ENCODE measurements around the gene PTGIR.

Gene PTGIR

GRCh38 chr19:46599716-46600373, 25.0 kb downstream of the PTGIR start:
- no peak for DNase-seq

DNA sequence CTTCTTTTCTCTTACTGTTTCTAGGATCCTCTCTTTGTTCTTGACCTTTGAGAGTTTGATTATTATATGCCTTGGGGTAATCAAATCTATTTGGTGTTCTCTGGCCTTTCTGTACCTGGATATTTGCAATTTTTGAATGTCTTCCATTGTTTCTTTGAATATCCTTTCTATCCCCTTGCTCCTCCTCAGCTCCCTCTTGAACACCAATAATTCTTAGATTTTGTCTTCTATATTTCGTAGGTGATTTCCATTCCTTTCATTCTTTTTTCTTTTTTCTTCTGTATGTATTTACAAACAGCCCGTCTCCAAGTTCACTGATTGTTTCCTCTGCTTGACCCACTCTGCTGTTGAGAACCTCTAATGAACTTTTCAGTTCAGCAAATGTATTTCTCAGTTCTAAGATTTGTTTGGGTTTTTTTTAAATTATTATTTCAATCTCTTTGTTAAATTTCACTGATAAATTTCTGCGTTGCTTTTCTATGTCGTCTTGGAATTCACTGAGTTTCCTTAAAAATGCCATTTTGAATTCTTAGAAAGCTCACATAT, 26.4 kb downstream of the PTGIR start:
- DNase-seq = no peak

DNA sequence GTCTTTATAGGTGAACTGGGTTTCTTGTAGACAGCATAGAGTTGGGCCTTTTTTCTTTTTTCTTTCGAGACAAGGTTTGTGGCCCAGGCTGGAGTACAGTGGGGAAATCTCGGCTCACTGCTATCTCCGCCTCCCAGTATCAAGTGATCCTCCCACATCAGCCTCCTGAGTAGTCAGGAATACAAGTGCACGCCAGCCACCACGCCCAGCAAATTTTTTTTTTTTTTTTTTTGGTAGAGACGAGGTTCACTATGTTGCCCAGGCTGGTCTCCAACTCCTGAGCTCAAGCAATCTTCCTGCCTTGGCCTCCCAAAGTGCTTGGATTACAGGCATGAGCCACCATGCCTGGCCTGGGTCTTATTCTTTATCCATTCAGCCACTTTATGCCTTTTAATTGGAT, 28.9 kb downstream of the PTGIR start:
- no peak for DNase-seq

- no peak for DNase-seq
These were observed 33.0 kb downstream of the PTGIR start for GRCh38 chr19:46591870-46592269.

DNA sequence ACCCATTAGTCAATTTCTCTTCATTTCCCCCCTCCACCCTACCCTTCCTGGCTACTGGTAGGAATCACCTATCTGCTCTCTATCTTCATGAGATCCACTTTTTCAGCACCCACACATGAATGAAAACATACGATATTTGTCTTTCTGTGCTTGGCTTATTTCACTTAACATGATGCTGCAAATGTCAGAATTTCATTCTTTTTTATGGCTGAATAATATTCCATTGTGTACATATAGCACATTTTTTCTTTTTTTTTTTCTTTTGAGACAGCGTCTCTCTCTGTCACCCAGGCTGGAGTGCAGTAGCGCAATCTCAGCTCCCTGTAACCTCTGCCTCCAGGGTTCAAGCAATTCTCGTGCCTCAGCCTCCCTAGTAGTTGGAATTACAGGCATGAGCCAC, 33.6 kb downstream of the PTGIR start:
- no peak for DNase-seq

DNA sequence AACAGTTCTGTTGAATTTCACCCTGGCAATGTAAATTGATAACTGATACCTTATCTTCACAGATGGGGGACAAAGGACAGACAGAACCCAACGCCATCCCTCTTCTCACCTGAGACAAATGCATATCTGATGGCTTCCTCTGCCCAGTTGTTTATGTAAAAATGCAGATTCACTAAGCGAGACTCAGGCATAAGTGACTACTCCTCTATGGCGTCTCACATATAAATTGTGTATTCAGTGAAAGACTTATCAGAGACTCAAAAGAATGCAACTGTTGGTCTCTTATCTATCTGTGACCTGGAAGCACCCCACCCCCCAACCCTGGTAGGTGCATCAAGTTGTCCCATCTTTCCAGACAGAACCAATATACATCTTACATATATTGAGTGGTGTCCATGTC, 37.0 kb downstream of the PTGIR start:
- no peak for DNase-seq

DNA sequence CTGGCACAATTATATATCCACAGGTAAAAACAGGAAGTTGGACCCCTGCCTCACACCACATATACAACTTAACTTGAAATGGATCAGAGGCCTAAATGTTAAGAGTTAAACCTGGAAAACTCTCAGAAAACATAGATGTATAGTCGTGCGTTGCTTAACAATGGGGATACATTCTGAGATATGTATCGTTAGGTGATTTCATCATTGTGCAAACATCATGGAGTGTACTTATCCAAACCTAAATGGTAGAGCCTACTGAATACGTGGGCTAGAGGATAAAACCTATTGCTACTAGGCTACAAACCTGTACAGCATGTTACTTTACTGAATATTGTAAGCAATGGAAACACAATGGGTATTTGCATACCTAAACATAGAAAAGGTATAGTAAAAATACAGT, 38.6 kb downstream of the PTGIR start:
- no peak for DNase-seq

GRCh38 chr19:46585539-46585938, 39.4 kb downstream of the PTGIR start:
- no peak for DNase-seq

GRCh38 chr19:46580247-46580646, 44.6 kb downstream of the PTGIR start:
- DNase-seq = no peak

DNA sequence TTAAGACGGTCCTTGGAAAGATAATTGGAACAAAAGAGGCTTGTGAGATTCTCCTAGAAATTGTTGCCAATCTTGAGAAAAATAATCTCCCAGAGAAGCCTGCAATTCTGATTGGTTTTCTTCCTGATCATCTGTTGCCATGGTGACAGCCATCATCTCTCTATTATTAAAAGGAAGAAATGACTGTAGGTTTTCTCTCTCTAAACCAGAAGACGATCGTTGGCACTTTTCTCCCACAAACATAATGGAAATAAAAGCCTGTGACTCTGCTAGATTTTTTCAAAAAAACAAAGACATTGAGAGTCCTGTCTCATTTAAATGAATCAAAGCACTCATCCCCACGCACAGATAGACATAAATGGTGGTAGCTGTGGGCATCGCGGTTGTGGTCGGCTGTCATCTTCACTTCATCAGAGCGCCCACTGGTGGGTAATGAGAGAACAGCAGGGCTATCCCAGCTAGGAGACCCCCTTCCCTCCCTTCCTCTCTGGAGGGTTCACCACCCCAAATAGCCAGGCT, 45.5 kb downstream of the PTGIR start:
- no peak for DNase-seq

- DNase-seq = no peak
These were observed 46.4 kb downstream of the PTGIR start for GRCh38 chr19:46578450-46578849.

DNA sequence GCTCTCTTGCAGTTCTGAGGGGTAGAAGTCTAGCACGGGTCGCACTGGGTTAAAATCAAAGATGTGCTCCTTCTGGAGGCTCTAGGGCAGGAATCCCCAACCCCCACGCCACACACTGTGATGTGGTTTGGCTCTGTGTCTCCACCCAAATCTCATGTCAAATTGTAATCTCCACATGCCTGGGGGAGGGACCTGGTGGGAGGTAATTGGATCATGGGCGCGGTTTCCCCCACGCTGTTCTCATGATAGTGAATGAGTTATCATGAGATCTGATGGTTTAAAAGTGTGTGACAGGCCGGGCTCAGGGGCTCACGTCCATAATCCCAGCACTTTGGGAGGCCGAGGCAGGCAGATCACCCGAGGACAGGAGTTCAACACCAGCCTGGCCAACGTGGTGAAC, 50.4 kb downstream of the PTGIR start:
- DNase-seq = no peak

GRCh38 chr19:46573679-46574498, 51.0 kb downstream of the PTGIR start:
- no peak for DNase-seq

DNA sequence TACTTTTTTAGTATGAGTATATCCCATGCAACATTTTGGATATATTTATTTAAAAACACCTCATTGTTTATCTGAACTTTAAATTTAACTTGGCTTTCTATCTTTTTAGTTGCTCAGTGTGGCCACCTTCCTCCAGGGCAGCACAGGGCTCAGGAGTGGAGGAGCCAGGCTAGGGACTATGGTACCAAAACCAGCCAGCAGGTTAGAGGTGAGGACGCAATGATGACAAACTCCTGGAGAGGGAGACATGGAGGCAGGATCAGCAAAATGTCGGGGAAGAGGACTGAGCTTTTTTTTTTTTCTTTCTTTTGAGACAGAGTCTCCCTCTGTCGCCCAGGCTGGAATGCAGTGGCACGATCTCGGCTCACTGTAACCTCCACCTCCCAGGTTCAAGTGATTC, 53.4 kb downstream of the PTGIR start:
- no peak for DNase-seq
